HUES48 (cell line): Measurements from ENCODE around the gene DPYSL5.
"Not testable (repeated sequence)": the region's sequence is repeated elsewhere in the genome, so short reads cannot be mapped to it uniquely, and the experiment has no call there.

Experiments used
- H3K27ac ChIP-seq: one replicate; pipeline ENCODE4 v1.7.0; 2013; ENCODE audit warnings: low read depth, low read length, inconsistent platforms
- H3K27me3 ChIP-seq: 2 replicates; pipeline ENCODE4 v1.6.1; 2013; ENCODE audit warnings: mild to moderate bottlenecking, low read length; ENCODE audit not compliant: control insufficient read depth, insufficient read depth
- H3K36me3 ChIP-seq: 2 replicates; pipeline ENCODE4 v1.6.1; 2013; ENCODE audit warnings: low read length; ENCODE audit not compliant: control insufficient read depth, insufficient read depth
- H3K4me1 ChIP-seq: 2 replicates; pipeline ENCODE4 v1.6.1; 2013; ENCODE audit warnings: mild to moderate bottlenecking, low read length; ENCODE audit not compliant: control insufficient read depth, insufficient read depth
- H3K4me3 ChIP-seq: 2 replicates; pipeline ENCODE4 v1.5.1; 2013; ENCODE audit warnings: mild to moderate bottlenecking, low read depth, low read length
- H3K9ac ChIP-seq: 2 replicates; pipeline ENCODE4 v1.6.1; 2013; ENCODE audit warnings: mild to moderate bottlenecking, low read depth, low read length, moderate library complexity
- H3K9me3 ChIP-seq: 2 replicates; pipeline ENCODE4 v1.6.1; 2013; ENCODE audit warnings: low read length; ENCODE audit not compliant: control insufficient read depth, insufficient read depth

DPYSL5 gene

DNA sequence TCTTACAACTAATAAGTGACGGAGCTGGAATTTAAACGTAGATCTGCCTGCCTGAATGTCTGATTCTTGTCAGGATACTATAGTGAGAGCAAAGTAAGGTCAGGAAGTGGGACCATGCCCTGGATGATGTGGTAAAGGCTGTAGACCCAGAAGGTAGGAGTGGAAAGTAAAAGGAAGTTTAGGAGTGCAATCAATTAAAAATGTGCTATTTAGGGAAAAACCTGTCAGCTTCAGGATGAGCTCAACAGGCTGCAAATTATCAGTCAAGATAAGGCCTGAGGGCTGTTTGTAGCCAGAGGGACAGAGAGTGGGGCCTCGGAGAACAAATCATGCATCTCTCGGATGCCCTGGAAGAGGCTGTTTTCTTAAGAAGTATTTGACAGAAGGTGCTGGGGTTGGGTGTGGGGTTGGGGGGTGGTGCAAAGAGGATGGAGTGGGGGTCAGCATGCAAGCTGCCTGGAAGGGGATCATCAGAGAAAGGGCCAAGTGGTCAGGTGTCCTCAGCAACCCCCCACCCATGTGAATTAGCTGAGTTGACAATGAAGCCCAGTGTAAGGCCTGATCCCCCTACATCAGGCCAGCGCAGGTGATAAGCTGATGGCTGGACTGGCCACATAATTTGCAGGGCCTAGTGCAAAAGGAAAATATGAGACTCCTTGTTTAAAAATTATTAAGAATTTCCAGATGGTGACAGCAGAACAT, 69.4 kb downstream of the DPYSL5 start:
- peaks cover 4% of the 10 kb centered on the region; the same call in 1 of the 2 replicates for H3K27me3 ChIP-seq
- no peak overlapping the region for H3K27ac ChIP-seq
- H3K9ac ChIP-seq: no peak overlapping the region

DNA sequence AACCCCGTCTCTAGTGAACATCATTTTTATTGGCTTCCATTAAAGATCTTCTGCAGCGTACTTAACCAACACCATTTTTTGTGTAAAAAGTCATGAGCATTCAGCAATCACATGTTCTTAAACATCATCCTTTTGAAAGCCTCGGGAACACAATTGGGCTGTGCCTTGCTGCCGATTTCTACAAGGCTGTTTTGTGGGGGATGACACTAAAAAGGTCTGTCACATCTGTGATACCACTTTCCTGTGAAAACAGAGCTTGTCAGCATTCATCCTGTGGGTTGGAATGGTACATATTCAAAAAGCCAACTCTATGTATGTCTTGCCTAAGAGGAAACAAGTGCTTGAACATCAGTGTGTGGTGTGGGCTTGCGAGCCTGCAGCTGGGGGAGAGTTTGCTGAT, 73.4 kb downstream of the DPYSL5 start:
- Histone ChIP-seq H3K9me3 (no peaks in the 10 kb centered on the region), H3K27ac (no peak overlapping the region), H3K36me3 (no peaks in the 10 kb centered on the region), H3K27me3 (no peaks in the 10 kb centered on the region), H3K9ac (no peak overlapping the region), H3K4me1 (peaks cover 10% of the 10 kb centered on the region), H3K4me3 (no peak overlapping the region)

More for the DNA sequence above, 69.4 kb downstream of the DPYSL5 start:
- Histone ChIP-seq H3K9me3 (no peaks in the 10 kb centered on the region), H3K4me1 (peaks cover 25% of the 10 kb centered on the region), H3K36me3 (no peaks in the 10 kb centered on the region), H3K4me3 (no peak overlapping the region)

DNA sequence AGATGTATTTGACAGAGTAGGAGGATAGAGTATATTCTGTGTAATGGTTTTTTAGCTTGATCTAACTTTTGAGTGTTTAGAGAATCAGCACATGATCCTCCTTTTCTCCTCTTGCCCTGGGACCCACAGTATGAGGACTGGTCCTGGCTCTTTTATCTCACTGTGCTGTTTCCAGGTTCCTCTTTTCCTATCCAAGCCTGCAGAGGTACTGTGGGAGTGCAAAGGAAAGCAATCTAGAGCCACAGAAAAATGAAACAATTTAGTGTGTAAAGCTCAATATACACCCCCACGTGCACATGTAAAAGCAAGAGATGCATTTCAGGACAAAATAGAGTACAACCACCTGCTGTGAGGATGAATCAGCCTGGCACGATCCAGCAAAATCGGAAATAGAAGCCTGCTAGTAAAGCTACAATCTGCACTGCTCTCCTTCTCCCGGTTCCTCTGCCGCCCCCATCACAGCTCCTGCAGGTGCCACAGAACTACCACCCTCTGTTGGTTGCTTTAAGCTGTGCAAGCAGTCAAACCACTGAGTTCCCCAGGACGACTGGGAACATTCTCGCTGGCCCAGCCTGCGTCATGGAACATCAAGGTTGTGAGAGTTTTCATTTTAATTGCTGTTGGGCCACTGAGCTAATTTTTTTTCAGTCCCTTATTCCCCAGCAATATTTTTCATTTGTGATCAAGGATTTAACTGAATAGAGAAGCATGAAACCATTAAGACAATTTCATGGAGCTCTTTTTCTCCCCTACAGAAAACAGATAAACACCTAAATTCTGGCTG, 74.7 kb downstream of the DPYSL5 start:
- Histone ChIP-seq H3K27ac (no peak overlapping the region), H3K9ac (no peak overlapping the region), H3K4me1 (peaks cover 10% of the 10 kb centered on the region), H3K4me3 (no peak overlapping the region), H3K9me3 (no peaks in the 10 kb centered on the region), H3K36me3 (no peaks in the 10 kb centered on the region), H3K27me3 (no peaks in the 10 kb centered on the region)

DNA sequence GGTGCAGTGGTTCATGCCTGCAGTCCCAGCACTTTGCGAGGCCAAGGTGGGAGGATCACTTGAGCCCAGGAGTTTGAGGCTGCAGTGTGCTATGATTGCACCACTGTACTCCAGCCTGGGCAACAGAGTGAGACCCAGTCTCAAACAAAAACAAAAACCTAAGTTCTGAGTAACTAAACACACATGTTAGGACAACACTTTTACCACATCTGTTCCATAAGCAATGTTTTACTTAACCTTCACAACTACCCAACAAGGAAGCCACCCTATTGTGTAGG, 75.2 kb downstream of the DPYSL5 start:
- not testable (repeated sequence) for H3K27me3 ChIP-seq, H3K27ac ChIP-seq, H3K36me3 ChIP-seq, H3K4me3 ChIP-seq, H3K9ac ChIP-seq, H3K9me3 ChIP-seq
- H3K4me1 ChIP-seq: peaks cover 10% of the 10 kb centered on the region

DNA sequence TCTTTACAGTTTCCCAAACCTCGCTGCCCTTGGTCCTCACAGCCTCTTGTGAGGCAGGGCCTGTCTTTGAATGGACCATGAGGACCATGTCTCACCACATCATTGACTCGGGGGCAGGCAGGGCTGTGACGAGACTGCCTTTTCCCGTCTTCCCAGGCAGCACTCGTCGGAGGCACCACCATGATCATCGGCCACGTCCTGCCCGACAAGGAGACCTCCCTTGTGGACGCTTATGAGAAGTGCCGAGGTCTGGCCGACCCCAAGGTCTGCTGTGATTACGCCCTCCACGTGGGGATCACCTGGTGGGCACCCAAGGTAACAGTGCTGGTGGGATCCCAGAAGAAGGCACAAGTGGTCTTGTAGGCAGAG, 76.8 kb downstream of the DPYSL5 start:
- H3K4me1 ChIP-seq: peaks cover 10% of the 10 kb centered on the region
- H3K27me3 ChIP-seq: no peaks in the 10 kb centered on the region
- H3K9me3 ChIP-seq: no peaks in the 10 kb centered on the region
- H3K27ac ChIP-seq: no peak overlapping the region
- no peak overlapping the region for H3K4me3 ChIP-seq
- no peak overlapping the region for H3K9ac ChIP-seq
- H3K36me3 ChIP-seq: no peaks in the 10 kb centered on the region

DNA sequence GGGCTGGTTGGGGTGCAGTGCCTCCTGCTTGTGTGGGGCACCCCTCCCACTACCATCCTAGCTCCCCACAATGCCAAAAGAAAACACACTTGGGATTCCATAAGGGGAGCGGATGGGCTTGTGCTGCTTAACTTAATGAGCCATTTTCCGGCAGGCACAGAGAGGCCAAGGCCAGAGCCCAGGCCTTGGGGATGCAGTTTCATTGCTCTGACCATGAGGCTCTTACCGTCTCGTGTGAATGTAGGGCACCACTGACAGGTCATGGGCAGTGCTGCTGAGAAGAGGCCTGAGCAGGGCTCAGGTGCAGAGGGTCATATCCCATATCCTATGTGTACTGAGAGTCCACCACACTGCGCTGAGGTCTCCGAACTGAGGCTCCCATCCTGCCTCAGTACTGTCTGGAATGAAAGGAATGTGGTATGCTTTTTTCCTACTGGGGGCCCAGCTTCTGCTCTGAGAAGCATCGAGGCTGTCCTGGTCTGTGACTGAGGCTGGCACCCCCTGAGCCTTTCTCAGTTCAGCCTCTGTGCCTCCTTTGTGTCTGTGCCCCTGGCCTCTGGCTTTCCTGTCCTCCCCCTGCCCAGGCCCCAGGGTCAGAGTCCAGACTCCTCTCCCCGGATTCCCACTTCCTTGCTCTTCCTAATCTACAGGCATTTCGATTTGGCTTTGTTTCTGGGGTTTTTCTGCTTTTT, 77.3 kb downstream of the DPYSL5 start:
- H3K27me3 ChIP-seq: no peaks in the 10 kb centered on the region
- H3K4me1 ChIP-seq: peaks cover 10% of the 10 kb centered on the region
- H3K9ac ChIP-seq: no peak overlapping the region
- no peak overlapping the region for H3K4me3 ChIP-seq
- H3K9me3 ChIP-seq: no peaks in the 10 kb centered on the region
- H3K36me3 ChIP-seq: no peaks in the 10 kb centered on the region
- no peak overlapping the region for H3K27ac ChIP-seq

DNA sequence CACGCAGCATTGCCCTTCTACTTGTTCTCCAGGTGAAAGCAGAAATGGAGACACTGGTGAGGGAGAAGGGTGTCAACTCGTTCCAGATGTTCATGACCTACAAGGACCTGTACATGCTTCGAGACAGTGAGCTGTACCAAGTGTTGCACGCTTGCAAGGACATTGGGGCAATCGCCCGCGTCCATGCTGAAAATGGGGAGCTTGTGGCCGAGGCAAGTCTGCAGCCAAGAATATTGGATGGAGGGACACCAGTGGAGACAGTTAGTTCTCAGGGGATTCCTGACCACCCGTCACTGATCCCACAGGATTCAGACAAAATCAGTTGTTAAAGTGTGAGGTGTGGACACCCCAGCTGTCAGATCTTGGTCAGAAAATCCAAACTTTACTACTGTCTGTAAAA, 79.3 kb downstream of the DPYSL5 start:
- Histone ChIP-seq H3K4me3 (no peak overlapping the region), H3K27ac (no peak overlapping the region), H3K9me3 (no peaks in the 10 kb centered on the region), H3K27me3 (no peaks in the 10 kb centered on the region), H3K36me3 (no peaks in the 10 kb centered on the region), H3K4me1 (peaks cover 10% of the 10 kb centered on the region), H3K9ac (no peak overlapping the region)

DNA sequence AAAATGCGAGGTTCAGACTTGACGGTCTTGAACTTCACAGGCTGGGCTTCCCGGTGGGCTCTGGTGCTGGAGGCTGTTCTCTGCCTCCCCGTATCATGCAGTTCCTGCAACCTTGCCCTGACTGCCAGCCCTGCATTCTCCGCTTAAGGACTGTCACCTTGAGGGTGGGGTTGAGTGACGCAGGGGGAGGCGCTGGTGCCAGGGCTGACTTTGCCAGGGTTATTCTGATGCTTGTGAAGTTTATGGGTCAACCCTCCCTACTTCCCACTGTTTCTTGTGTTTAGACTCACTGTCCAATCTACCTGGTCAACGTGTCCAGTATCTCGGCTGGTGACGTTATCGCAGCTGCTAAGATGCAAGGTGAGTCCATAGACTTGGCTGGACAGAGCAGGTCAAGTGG, 85.0 kb downstream of the DPYSL5 start:
- Histone ChIP-seq H3K4me3 (no peak overlapping the region), H3K27ac (no peak overlapping the region), H3K9me3 (no peaks in the 10 kb centered on the region), H3K9ac (no peak overlapping the region), H3K27me3 (no peaks in the 10 kb centered on the region; the same call in 1 of the 2 replicates), H3K36me3 (no peaks in the 10 kb centered on the region), H3K4me1 (no peaks in the 10 kb centered on the region)

DNA sequence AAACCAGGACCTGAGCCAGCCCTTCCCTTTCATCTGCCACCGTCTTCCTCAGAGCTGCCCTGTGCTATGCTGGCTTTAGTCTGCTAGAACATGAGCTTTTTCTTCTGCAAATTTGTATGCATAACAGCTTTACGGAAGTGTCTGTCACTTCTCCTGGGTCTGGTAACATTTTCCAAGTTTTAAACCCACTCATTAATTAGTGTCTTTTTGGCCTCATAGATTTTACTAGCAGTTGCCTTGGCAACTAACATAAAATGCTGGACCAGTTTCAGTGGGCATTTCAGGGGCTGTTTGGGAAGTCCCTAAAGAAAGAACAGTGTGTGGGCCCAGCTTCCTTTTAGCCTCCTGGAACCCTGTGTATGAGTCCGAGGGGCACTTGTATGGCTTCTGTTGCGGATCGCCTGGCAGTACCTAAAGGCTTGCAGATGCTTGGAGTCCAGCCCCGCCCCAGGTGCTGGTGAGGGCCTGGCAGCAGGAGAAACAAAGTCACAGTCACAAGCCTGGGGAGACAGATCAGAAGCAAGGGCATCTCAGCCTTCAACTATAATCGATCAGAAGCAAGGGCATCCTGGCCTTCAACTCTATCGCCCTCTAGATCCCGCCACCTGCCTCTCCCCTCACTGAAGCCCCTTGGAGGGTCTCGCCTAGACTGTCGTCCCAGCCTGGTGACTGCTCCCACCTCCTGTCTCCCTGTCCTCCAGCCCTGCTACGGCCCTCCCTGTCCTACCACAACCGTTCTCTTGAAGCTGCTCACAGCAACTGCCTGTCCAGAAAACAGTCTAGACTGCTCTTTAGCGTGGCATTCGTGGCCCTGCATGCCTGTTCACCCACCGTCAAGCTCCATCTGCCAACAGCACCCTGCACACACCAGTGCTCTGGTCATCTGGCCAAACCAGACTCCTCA, 85.8 kb downstream of the DPYSL5 start:
- H3K4me1 ChIP-seq: no peaks in the 10 kb centered on the region
- H3K27me3 ChIP-seq: no peaks in the 10 kb centered on the region; the same call in 1 of the 2 replicates
- H3K9ac ChIP-seq: no peak overlapping the region

DNA sequence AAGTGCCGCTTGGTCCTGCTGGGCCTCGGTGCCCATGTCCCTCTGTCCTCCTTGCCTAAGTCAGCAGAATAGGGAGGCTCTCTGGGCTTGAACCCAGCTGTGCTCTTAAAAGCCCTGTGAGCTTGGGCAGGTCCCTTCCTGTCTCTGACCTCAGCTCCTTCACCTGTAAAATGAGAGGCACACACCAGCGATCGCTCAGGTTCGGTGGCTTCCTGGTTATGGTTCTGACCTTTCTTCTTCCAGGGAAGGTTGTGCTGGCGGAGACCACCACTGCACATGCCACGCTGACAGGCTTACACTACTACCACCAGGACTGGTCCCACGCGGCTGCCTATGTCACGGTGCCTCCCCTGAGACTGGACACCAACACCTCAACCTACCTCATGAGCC, 86.4 kb downstream of the DPYSL5 start:
- Histone ChIP-seq H3K9ac (no peak overlapping the region), H3K27ac (no peak overlapping the region), H3K9me3 (no peaks in the 10 kb centered on the region), H3K36me3 (no peaks in the 10 kb centered on the region), H3K4me3 (no peak overlapping the region), H3K4me1 (no peaks in the 10 kb centered on the region), H3K27me3 (no peaks in the 10 kb centered on the region; the same call in 1 of the 2 replicates)

More for the DNA sequence above, 85.8 kb downstream of the DPYSL5 start:
- Histone ChIP-seq H3K27ac (no peak overlapping the region), H3K9me3 (no peaks in the 10 kb centered on the region), H3K4me3 (no peak overlapping the region), H3K36me3 (no peaks in the 10 kb centered on the region)
